Ovary (tissue), 9 donors: ENCODE measurements around the gene LMOD3. TPM values are rescaled to one million over a fixed set of nuclear protein-coding genes. Genes with fewer than 3 reads are reported as not detected.

Source experiments
- DNase-seq, 5 donors: peaks; one replicate each; pipeline ENCODE4 v3.0.0-alpha.2; 2019 to 2020
- H3K27ac ChIP-seq, 2 donors: fragments of 200-600 bp; one replicate each; pipeline versions ENCODE4 v1.5.1 to v1.8.0; 2019 to 2022
- H3K27me3 ChIP-seq: fragments of 200-600 bp; one replicate; pipeline ENCODE4 v1.8.0; 2022
- H3K36me3 ChIP-seq: fragments of 200-600 bp; sonication (generic); one replicate; pipeline ENCODE4 v1.5.1; 2019
- H3K4me1 ChIP-seq: one replicate; pipeline ENCODE4 v1.8.1; 2013; ENCODE audit warnings: mild to moderate bottlenecking, moderate library complexity; ENCODE audit not compliant: insufficient read depth
- H3K4me3 ChIP-seq: fragments of 200-600 bp; sonication (generic); one replicate; pipeline ENCODE4 v1.5.1; 2017
- H3K9me3 ChIP-seq, 2 donors: fragments of 200-600 bp in 1 of 2; sonication (generic) in 1 of 2; one replicate each; pipeline versions ENCODE4 v1.5.1 to v1.8.1; 2013 to 2019; ENCODE audit warnings: mild to moderate bottlenecking in 1 of 2, moderate library complexity in 1 of 2
- CTCF ChIP-seq, 3 donors: fragments of 450-650 bp in 2 of 3; fragments of 200-600 bp in 1 of 3; IDR thresholded peaks; one replicate each; pipeline versions ENCODE4 v1.5.1 to v1.8.0; 2016 to 2022; ENCODE audit warnings: antibody characterized with exemption in 3 of 3, mild to moderate bottlenecking in 1 of 3
- EP300 ChIP-seq: sonication (generic); formaldehyde crosslinking; IDR thresholded peaks from one replicate; pipeline ENCODE4 v1.6.1; 2017; ENCODE audit warnings: antibody characterized with exemption
- POLR2A ChIP-seq: fragments of 450-650 bp; IDR thresholded peaks from one replicate; pipeline ENCODE4 v1.6.1; 2017; ENCODE audit warnings: antibody characterized with exemption, mild to moderate bottlenecking, moderate library complexity
- WGBS, 3 donors: extraction: QIAGEN DNeasy Blood & Tissue Kit in 1 of 3; methylation state at CpG; one replicate each; pipeline versions ENCODE4 v1.1.5 to v1.1.7; 2013 to 2017; 5-methylcytosine and 5-hydroxymethylcytosine counted together
- intact Hi-C, 4 donors: fragments of 100-400 bp; cut with DNase I; formaldehyde crosslinking; loops; one replicate each; pipeline versions ENCODE4 v1.11.0 to v1.15.1; 2022 to 2023
- polyA plus RNA-seq, 2 donors: library from polyadenylated mRNA; stranded (reverse); fragments of 200-250 nt in 1 of 2; fragments of 350-450 nt in 1 of 2; fragmentation: Illumina TruSeq in 1 of 2; extraction: RNeasy Lipid Tissue Mini Kit (QIAGEN cat#74804) in 1 of 2; gene quantifications; one replicate each; pipeline ENCODE4 v1.2.3, GENCODE V29; 2013 to 2014
- total RNA-seq, 7 donors: library from RNA; depleted of rRNA in 2 of 7; stranded (reverse); fragments of >200 nt in 2 of 7; fragmentation: NEBNext Ultra II Directional in 3 of 7; extraction: Animal tissue kit (Norgen Biotek cat#: 25700) in 3 of 7; gene quantifications; one replicate each; pipeline versions ENCODE4 v1.1.0 to v1.2.4, GENCODE V29; 2016 to 2023
- donor health status: DM: no; HTN: no; CAD: no; lungs with moderate emphysema.
- donor health status: DM: no; HTN: no; CAD: no.
- donor health status: Bipolar disorder and iron deficiency.
- donor health status: DM: yes; HTN: yes; CAD: no.
- donor health status: DM: no; HTN: no; CAD: no.
- donor health status: DM: yes; HTN: yes; CAD: no.

Gene LMOD3
- total and polyA plus RNA-seq, 9 donors = 0.10 to 0.36 (median 0.13) TPM; not detected in 6

- Histone ChIP-seq H3K27me3 (no peaks in the 10 kb centered on the region), H3K4me3 (peak overlapping the region; percentile 95), H3K36me3 (no peaks in the 10 kb centered on the region), H3K9me3 (no peaks in the 10 kb centered on the region), H3K4me1 (peaks cover 13% of the 10 kb centered on the region), H3K27ac (peak overlapping the region; percentile 9 to 69)
- 83 to 91% (median 83%) methylated on average over 3 of the region's 3 CpGs for WGBS, 3 donors
- intact Hi-C loops = no loop called here
- no peak for DNase-seq
- TF ChIP-seq CTCF (IDR thresholded peaks at IDR 0.05) (no peak), POLR2A (no peak), EP300 (no peak)
Measured at GRCh38 chr3:69087030-69087791, 35.2 kb downstream of the LMOD3 start.

GRCh38 chr3:69085833-69086722, 36.3 kb downstream of the LMOD3 start:
- Histone ChIP-seq H3K4me3 (peak overlapping the region; percentile 95), H3K9me3 (no peaks in the 10 kb centered on the region), H3K36me3 (no peaks in the 10 kb centered on the region), H3K27ac (peak overlapping the region; percentile 29 to 69), H3K27me3 (no peaks in the 10 kb centered on the region), H3K4me1 (peaks cover 13% of the 10 kb centered on the region)
- intact Hi-C loops = no loop called here
- no peak for TF ChIP-seq EP300
- TF ChIP-seq CTCF (IDR thresholded peaks at IDR 0.05) = no peak
- TF ChIP-seq POLR2A = no peak
- peak; percentile 82 to 88 (median 87) for DNase-seq
- WGBS, 3 donors = 1 to 3% (median 1%) methylated on average over 8 of the region's 8 CpGs

- peak in 3 of 5 donors; percentile 26 to 56 (median 40) for DNase-seq
- Histone ChIP-seq H3K27me3 (no peaks in the 10 kb centered on the region), H3K4me3 (peak overlapping the region; percentile 95), H3K27ac (peak overlapping the region; percentile 29 to 69), H3K36me3 (no peaks in the 10 kb centered on the region), H3K9me3 (no peaks in the 10 kb centered on the region), H3K4me1 (peaks cover 13% of the 10 kb centered on the region)
- TF ChIP-seq POLR2A = no peak
- WGBS, 3 donors = 1% methylated on average over 26 of the region's 26 CpGs
- intact Hi-C loops = no loop called here
Measured at GRCh38 chr3:69085168-69085832, 37.1 kb downstream of the LMOD3 start.

GRCh38 chr3:69084326-69085167, 37.8 kb downstream of the LMOD3 start, which contains the start of gene ARL6IP5:
Gene ARL6IP5 (plus strand): TSS chr3:69084937. CDS start chr3:69085048, 111 bp downstream.
- WGBS, 3 donors = 2 to 3% (median 3%) methylated on average over 32 of the region's 32 CpGs
- TF ChIP-seq CTCF (IDR thresholded peaks at IDR 0.05) = no peak
- TF ChIP-seq EP300 = no peak
- TF ChIP-seq POLR2A = no peak
- intact Hi-C loops = no loop called here
- Histone ChIP-seq H3K27ac (peak within 1 kb of the TSS; percentile 29 to 69), H3K4me1 (peaks cover 13% of the 10 kb centered on the region), H3K36me3 (no peaks in the 10 kb centered on the region), H3K4me3 (peak within 1 kb of the TSS; percentile 95), H3K27me3 (no peaks in the 10 kb centered on the region), H3K9me3 (no peaks in the 10 kb centered on the region)
- DNase-seq = peak; percentile 90 to 94 (median 91)
